ENCODE measurements around the gene SH3RF1. TPM values are rescaled to one million over a fixed set of nuclear protein-coding genes. Genes with fewer than 3 reads are reported as not detected.

Gene SH3RF1
- total RNA-seq, 1 experiment from 2014 or later: 4.6 TPM

- Histone ChIP-seq H3K27me3 (ENCODE audit: control insufficient read depth, insufficient read depth, low read length) (no peaks in the 10 kb centered on the region), H3K4me3 (ENCODE audit: insufficient read depth, low read depth, low read length) (no peak overlapping the region), H3K36me3 (replicated peaks; ENCODE audit: control insufficient read depth, insufficient read depth, low read length) (no peaks in the 10 kb centered on the region)
- no peak for DNase-seq
These were observed 102.5 kb downstream of the SH3RF1 start for GRCh38 chr4:169167957-169168858.

DNA sequence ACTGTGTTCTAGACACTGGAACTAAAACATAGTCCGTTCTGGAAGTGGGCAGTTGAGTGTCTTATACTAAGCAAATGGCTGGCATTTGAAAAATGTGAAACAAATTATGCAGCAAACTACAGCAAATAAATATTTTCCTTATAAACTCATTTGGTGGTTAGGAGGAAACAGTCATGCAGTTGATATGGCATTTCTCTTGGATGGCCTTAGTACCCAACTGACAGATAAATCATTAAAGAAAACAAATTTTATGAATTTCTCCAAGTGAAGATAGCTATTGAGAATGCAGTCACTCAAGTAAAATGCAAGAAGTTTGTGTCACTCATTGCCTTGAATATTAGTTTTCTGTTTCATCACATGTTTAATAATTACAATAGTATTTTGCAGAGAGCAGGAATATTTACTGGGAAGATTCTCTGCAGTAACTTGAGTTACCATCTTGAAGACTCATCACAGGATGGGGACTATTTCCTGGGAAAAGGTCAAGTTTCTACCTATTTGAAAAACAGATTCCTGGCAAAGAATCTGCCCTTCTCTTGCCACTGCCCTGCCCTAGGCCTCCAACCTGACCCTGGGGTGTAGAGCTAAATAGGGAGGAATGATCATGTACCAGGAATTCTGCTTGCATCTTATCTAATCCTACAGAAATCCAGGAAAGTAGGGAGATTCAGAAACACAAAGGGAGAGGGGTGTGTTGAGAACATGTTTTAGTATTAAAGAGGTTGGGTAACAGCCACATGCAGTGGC is 105.9 kb downstream of the SH3RF1 start:
- no peaks in the 10 kb centered on the region for H3K36me3 ChIP-seq (replicated peaks; ENCODE audit: control insufficient read depth, insufficient read depth, low read length)
- H3K4me3 ChIP-seq (ENCODE audit: insufficient read depth, low read depth, low read length): no peak overlapping the region
- DNase-seq: no peak
- H3K27me3 ChIP-seq (ENCODE audit: control insufficient read depth, insufficient read depth, low read length): no peaks in the 10 kb centered on the region

DNA sequence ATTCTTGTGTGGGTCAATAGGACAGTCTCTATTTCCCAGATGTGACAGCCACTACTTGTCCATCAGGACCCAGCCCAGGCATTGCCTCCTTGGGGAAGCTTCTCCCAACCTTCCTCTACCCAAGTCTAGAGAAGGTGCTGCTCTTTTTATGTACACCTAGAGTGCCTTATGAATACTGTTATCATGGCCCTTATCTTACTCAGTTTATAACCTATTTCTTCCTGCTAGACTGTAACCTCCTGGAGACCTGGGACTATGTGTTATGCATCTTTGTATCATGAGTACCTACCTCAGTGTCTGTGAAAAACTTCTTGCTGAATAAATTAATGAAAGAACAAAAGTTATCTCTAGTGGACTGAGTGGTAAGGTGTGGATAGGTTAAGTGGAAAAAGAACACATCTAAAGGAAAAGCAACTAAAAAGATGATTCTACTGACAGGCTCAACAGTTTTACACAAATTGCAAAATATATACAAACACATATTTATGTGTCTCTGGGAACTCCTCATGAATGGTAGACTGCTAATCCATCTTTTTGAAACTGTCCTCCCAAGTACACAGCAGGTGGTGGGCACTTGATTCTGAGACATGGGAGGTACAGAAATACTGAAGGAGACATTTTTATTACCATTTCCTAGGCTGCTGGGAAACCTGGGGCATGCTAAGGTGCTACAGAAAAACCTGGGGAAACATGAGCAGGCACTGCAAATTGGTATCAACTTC is 106.6 kb downstream of the SH3RF1 start:
- H3K4me3 ChIP-seq (ENCODE audit: insufficient read depth, low read depth, low read length): no peak overlapping the region
- no peak for DNase-seq
- H3K27me3 ChIP-seq (ENCODE audit: control insufficient read depth, insufficient read depth, low read length): no peaks in the 10 kb centered on the region
- no peaks in the 10 kb centered on the region for H3K36me3 ChIP-seq (replicated peaks; ENCODE audit: control insufficient read depth, insufficient read depth, low read length)

DNA sequence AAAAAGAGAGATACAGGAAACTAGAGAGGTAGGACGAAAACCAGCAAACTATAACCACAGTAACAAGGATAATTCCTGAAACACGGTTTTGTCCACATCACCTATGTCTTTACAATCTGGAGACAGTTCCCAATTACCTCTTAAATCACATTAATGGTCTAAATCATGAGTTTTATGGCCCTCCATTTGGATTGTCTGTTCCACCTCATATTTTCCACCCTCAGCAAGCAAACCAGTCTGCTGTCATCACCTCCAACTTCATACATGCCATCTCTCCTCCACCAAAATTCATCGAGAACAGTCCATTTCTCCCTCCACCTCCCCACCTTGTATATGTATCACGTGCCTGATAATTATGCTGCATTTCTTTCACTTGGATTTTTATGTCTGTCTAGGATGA is 107.3 kb downstream of the SH3RF1 start:
- no peaks in the 10 kb centered on the region for H3K27me3 ChIP-seq (ENCODE audit: control insufficient read depth, insufficient read depth, low read length)

DNA sequence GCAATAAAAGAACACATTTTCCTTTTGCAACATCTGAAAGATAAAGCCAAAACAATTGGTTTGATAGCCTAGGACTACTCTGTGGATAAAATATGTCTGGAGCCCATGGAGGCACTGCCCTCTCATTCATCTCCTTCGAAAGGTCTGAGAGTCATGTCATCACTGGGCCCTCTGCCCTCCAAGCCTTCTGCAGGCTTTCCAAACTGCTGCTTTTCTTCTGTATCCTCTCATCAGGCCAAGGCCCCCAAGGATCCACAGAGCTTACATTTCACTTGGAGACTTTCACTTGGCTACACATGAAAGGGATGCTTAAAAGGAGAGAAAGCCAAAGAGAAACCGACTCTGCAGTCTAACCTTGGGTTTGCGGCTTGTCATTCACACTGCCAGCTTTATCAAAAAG is 109.9 kb downstream of the SH3RF1 start:
- H3K36me3 ChIP-seq (replicated peaks; ENCODE audit: control insufficient read depth, insufficient read depth, low read length): no peaks in the 10 kb centered on the region
- no peaks in the 10 kb centered on the region for H3K27me3 ChIP-seq (ENCODE audit: control insufficient read depth, insufficient read depth, low read length)
- DNase-seq: no peak
- no peak overlapping the region for H3K4me3 ChIP-seq (ENCODE audit: insufficient read depth, low read depth, low read length)

More for the DNA sequence above, 107.3 kb downstream of the SH3RF1 start:
- H3K4me3 ChIP-seq (ENCODE audit: insufficient read depth, low read depth, low read length): no peak overlapping the region
- DNase-seq: no peak
- no peaks in the 10 kb centered on the region for H3K36me3 ChIP-seq (replicated peaks; ENCODE audit: control insufficient read depth, insufficient read depth, low read length)

DNA sequence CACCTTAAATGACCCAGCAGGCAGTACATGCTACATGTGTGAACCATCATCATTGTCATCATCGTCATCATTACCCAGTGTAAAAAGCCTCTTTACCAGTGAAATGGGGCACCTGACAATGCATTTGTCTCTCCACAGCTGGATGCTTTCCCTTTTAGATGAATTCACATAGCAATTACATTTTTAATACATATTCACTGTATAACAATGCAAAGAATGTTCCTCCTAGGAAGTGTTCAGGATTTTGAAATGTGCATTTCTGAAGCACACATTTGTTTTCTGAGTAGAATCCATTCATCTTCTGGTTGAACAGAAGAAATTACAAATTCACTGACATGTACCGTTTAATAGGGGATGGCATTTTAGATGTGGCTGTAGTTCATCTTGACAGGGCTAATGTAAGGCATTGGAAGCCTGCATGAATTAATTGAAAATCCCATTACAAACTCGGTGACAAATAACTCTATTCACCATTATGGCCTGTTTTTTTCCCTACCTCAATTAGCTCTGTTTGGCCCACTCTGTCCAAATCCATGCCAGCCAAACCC is 111.1 kb downstream of the SH3RF1 start:
- Histone ChIP-seq H3K4me3 (ENCODE audit: insufficient read depth, low read depth, low read length) (no peak overlapping the region), H3K27me3 (ENCODE audit: control insufficient read depth, insufficient read depth, low read length) (no peaks in the 10 kb centered on the region), H3K36me3 (replicated peaks; ENCODE audit: control insufficient read depth, insufficient read depth, low read length) (no peaks in the 10 kb centered on the region)
- DNase-seq: no peak

DNA sequence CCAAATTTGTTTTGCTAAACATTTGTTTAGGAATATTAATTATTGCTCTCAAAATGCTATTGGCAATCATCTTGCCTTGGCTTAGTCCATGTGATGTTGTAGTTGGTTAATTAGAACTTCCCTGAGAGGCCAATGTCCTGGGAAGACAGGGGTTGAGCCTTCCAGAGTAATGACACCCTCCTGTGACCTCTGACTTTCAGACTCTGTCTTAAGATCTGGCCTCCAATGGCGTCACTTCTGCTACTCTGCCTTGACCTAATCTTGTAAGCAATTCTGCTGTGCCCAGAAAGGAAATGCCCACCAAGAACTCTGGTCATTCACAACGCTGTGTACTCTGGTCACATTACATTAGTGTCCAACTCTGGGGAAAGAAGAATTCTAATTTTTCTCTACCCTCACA is 111.9 kb downstream of the SH3RF1 start:
- Histone ChIP-seq H3K27me3 (ENCODE audit: control insufficient read depth, insufficient read depth, low read length) (no peaks in the 10 kb centered on the region), H3K36me3 (replicated peaks; ENCODE audit: control insufficient read depth, insufficient read depth, low read length) (no peaks in the 10 kb centered on the region), H3K4me3 (ENCODE audit: insufficient read depth, low read depth, low read length) (no peak overlapping the region)
- DNase-seq: no peak

GRCh38 chr4:169158046-169158445 is 112.7 kb downstream of the SH3RF1 start:
- Histone ChIP-seq H3K36me3 (replicated peaks; ENCODE audit: control insufficient read depth, insufficient read depth, low read length) (no peaks in the 10 kb centered on the region), H3K4me3 (ENCODE audit: insufficient read depth, low read depth, low read length) (no peak overlapping the region)
- DNase-seq: no peak

DNA sequence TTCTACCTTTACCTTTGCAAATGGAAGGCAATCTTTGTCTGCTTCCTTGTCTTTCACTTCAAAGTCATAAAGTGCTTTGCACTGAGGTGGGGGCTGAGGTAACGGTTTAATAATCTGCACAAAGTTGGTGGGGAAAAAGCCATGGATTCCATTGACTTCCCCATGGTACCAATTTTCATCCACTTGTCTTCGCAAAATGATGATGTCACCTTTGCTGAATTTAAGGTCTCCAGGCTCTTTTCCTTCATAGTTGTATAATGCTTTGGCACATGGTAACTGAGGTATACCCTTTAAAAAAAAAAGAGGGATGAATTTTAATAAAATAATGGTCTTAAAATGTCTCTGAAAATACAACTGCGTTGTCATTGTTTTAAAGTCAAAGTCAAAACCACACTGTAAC is 114.4 kb downstream of the SH3RF1 start:
- Histone ChIP-seq H3K27me3 (ENCODE audit: control insufficient read depth, insufficient read depth, low read length) (no peaks in the 10 kb centered on the region), H3K36me3 (replicated peaks; ENCODE audit: control insufficient read depth, insufficient read depth, low read length) (no peaks in the 10 kb centered on the region), H3K4me3 (ENCODE audit: insufficient read depth, low read depth, low read length) (no peak overlapping the region)
- DNase-seq: no peak

More at GRCh38 chr4:169158046-169158445, 112.7 kb downstream of the SH3RF1 start:
- H3K27me3 ChIP-seq (ENCODE audit: control insufficient read depth, insufficient read depth, low read length): no peaks in the 10 kb centered on the region

- no peak overlapping the region for H3K4me3 ChIP-seq (ENCODE audit: insufficient read depth, low read depth, low read length)
- no peak for DNase-seq
- no peaks in the 10 kb centered on the region for H3K36me3 ChIP-seq (replicated peaks; ENCODE audit: control insufficient read depth, insufficient read depth, low read length)
- no peaks in the 10 kb centered on the region for H3K27me3 ChIP-seq (ENCODE audit: control insufficient read depth, insufficient read depth, low read length)
These were observed 116.6 kb downstream of the SH3RF1 start for GRCh38 chr4:169154121-169154520.

DNA sequence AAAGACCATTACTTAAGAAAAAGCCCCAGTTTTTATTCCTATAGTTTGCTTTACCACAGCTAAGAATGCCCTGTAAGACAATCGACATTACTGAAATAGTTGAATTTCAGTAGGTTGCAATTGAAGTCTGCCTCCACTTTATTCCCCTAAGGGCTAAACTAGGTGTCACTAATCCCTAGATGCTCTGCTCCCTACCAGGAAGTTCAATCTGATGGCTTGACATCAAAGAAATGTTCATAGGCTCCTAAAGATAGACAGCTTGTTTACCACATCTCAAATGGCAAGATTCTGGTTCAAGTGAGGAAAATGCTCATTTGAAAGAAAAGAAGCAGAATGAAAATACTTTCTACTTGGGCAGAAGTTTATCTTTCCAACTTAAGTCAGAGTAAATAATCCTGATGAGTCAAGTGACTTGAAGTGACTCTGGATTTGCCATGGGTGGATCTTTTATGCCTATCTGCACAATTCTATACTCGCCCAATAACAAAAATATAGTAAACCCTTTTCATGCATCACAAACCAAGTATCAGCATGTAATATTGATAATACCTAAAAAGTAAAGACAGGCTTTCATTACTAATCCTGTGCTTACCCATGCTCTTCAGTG is 117.2 kb downstream of the SH3RF1 start:
- no peaks in the 10 kb centered on the region for H3K36me3 ChIP-seq (replicated peaks; ENCODE audit: control insufficient read depth, insufficient read depth, low read length)
- H3K27me3 ChIP-seq (ENCODE audit: control insufficient read depth, insufficient read depth, low read length): no peaks in the 10 kb centered on the region
- no peak overlapping the region for H3K4me3 ChIP-seq (ENCODE audit: insufficient read depth, low read depth, low read length)
- DNase-seq: no peak

DNA sequence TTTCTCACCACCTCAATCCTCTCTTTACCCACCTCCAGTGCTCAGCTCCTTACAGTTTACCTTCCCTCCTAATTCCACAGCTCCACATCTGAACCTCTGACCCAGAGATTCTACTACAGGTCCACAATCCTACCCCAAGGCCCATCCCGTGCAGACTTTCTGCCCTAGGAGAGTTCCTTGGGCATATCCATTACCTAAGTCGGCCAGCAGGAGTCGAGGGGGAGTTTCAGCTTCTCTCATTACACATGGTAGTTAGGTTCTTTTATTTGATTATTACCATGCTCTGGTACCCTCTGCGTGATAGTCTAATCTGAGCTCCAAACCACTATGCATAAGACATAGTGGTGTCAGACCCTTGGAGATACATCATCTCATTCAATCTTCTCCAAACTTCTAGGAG is 117.9 kb downstream of the SH3RF1 start:
- peak; percentile 9 for DNase-seq
- no peak overlapping the region for H3K4me3 ChIP-seq (ENCODE audit: insufficient read depth, low read depth, low read length)
- H3K27me3 ChIP-seq (ENCODE audit: control insufficient read depth, insufficient read depth, low read length): no peaks in the 10 kb centered on the region
- H3K36me3 ChIP-seq (replicated peaks; ENCODE audit: control insufficient read depth, insufficient read depth, low read length): no peaks in the 10 kb centered on the region

DNA sequence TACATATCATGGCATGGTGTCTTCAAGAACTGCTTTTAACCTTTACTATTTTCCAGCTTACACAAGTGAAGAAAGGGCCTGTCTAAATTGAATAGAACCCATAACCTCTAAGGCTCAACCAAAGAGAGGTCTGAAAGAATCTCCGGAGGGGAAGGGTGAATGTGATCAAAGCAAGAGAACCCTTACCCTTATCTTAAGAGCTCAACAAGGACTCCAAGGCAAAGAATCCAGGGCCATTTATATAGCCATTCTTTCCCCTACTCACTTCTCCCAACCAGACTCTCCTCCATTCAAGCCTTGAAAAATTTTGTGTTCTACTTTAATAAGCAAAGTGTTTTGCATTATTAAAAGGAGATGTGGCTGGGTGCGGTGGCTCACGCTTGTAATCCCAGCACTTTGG is 118.7 kb downstream of the SH3RF1 start:
- Histone ChIP-seq H3K36me3 (replicated peaks; ENCODE audit: control insufficient read depth, insufficient read depth, low read length) (no peaks in the 10 kb centered on the region), H3K27me3 (ENCODE audit: control insufficient read depth, insufficient read depth, low read length) (no peaks in the 10 kb centered on the region), H3K4me3 (ENCODE audit: insufficient read depth, low read depth, low read length) (no peak overlapping the region)
- DNase-seq: no peak

DNA sequence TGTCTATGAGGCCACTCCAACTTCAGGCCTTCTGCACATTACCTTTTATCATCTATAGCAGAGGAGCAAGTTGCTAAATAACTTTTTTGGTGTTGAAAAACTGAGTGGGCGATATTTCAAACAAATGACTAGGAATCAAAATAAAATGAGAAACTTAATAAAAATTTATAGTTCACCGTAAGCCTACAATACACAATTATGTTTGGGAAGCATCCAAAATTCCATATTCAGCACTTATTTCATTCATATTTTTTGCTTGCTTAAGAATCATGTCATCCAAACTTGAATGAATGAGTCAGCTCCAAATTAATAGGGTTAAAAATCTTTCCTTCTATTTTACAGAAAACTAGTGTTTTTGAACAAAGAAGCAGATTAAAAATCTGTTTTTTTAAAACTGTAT is 119.1 kb downstream of the SH3RF1 start:
- DNase-seq: no peak
- Histone ChIP-seq H3K36me3 (replicated peaks; ENCODE audit: control insufficient read depth, insufficient read depth, low read length) (no peaks in the 10 kb centered on the region), H3K4me3 (ENCODE audit: insufficient read depth, low read depth, low read length) (no peak overlapping the region), H3K27me3 (ENCODE audit: control insufficient read depth, insufficient read depth, low read length) (no peaks in the 10 kb centered on the region)
